Chondrocyte (in vitro differentiated cells): ENCODE results near the gene CD302. TPM values are rescaled to one million over a fixed set of nuclear protein-coding genes. Genes with fewer than 3 reads are reported as not detected.

Experiments
- DNase-seq: peaks from one replicate; pipeline ENCODE4 v3.0.0; 2021; ENCODE audit warnings: mixed read lengths, low spot score
- H3K27ac Mint-ChIP-seq: one replicate; pipeline ENCODE4 v1.8.0; 2021; ENCODE audit warnings: mild to moderate bottlenecking, moderate library complexity, mixed read lengths; ENCODE audit not compliant: unreplicated experiment
- H3K27me3 Mint-ChIP-seq: 2 replicates; pipeline ENCODE4 v1.8.0; 2021; ENCODE audit warnings: low read depth, mixed read lengths
- H3K36me3 Mint-ChIP-seq: 2 replicates; pipeline ENCODE4 v1.8.0; 2021; ENCODE audit warnings: low read depth, mixed read lengths
- H3K4me1 Mint-ChIP-seq: 2 replicates; pipeline ENCODE4 v1.8.0; 2021; ENCODE audit warnings: low read depth, mild to moderate bottlenecking, mixed read lengths
- H3K4me3 Mint-ChIP-seq: one replicate; pipeline ENCODE4 v1.8.0; 2021; ENCODE audit warnings: mild to moderate bottlenecking, moderate library complexity, mixed read lengths; ENCODE audit not compliant: unreplicated experiment
- H3K9me3 Mint-ChIP-seq: 2 replicates; pipeline ENCODE4 v1.8.0; 2021; ENCODE audit warnings: low read depth, mixed read lengths
- total RNA-seq: library from RNA; stranded (reverse); gene quantifications from 3 replicates; pipeline ENCODE4 v1.2.1, GENCODE V29; 2021
- TF ChIP-seq, protein P1 (sequence below): fragments of 200-600 bp; sonication (generic); IDR thresholded peaks from 2 replicates; pipeline ENCODE4 v1.5.0; 2021; ENCODE audit warnings: antibody characterized with exemption, mild to moderate bottlenecking, moderate library complexity

Gene CD302
- total RNA-seq, 1 donor from 2014 or later = 6.4 TPM

DNA sequence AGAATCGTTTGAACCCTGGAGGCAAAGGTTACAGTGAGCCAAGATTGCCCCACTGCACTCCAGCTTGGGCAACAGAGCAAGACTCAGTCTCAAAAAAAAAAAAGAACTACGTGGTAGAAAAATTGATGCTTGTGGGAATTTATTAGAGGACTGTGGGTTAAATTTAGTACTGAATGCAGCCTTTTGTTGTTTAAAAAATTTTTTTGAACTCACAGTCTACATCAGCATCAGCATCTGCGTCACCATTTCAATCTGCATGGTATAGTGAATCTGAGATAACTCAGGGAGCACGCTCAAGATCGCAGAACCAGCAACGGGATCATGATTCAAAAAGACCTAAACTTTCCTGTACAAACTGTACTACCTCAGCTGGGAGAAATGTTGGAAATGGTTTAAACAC lies 55.2 kb downstream of the CD302 start:
- H3K4me3 Mint-ChIP-seq = no peak overlapping the region

DNA sequence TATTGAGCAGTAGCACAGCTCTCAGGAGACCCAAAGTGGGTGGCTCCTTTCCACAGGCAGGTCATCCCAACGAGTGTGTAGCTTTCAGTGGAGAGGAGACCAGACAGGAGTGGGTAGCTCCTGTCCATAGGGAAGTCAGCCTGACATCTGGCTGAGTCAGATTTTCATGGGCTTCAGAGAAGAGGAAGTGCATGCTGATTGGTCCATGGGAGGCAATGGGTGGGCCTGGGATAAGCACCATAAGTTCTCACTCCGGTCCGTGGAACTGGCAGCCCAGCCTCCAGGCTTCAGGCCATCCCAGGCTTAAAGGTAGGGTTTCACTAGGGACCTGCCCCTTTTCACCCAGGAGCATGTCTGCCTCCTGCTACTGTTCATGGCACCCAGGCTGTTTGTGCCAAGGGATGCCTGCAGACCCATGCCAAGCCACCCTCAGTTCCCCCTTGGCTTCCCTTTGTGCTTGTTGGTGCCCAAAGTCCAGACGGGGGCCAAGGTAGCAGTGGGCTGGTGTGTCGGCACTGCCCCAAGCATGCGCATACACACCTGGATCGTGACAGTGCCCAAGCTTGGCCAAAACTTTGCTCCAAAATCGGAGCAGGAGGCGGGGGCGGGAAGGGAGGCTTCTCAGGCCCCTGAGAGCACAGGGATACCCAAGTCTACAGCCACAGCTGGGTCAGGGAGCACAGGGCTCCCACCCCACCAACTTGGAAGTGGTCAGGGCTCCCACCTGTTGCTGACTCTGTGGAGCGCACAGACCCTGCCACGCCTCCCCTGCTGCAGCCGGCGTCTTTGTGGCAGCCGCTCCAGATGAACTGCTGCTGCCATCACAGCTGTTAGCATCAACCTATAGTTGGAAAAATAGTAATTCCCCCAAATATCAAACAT lies 59.3 kb downstream of the CD302 start:
- Mint-ChIP-seq H3K27ac (no peak overlapping the region), H3K36me3 (peaks cover 22% of the 10 kb centered on the region), H3K4me3 (no peak overlapping the region), H3K9me3 (no peaks in the 10 kb centered on the region), H3K4me1 (peaks cover 22% of the 10 kb centered on the region), H3K27me3 (no peaks in the 10 kb centered on the region)
- TF ChIP-seq, protein P1, sequence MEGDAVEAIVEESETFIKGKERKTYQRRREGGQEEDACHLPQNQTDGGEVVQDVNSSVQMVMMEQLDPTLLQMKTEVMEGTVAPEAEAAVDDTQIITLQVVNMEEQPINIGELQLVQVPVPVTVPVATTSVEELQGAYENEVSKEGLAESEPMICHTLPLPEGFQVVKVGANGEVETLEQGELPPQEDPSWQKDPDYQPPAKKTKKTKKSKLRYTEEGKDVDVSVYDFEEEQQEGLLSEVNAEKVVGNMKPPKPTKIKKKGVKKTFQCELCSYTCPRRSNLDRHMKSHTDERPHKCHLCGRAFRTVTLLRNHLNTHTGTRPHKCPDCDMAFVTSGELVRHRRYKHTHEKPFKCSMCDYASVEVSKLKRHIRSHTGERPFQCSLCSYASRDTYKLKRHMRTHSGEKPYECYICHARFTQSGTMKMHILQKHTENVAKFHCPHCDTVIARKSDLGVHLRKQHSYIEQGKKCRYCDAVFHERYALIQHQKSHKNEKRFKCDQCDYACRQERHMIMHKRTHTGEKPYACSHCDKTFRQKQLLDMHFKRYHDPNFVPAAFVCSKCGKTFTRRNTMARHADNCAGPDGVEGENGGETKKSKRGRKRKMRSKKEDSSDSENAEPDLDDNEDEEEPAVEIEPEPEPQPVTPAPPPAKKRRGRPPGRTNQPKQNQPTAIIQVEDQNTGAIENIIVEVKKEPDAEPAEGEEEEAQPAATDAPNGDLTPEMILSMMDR = no peak
- no peak for DNase-seq

More for the DNA sequence above, 55.2 kb downstream of the CD302 start:
- Mint-ChIP-seq H3K4me1 (peaks cover 30% of the 10 kb centered on the region), H3K36me3 (peaks cover 19% of the 10 kb centered on the region), H3K9me3 (no peaks in the 10 kb centered on the region), H3K27me3 (no peaks in the 10 kb centered on the region), H3K27ac (no peak overlapping the region)
- DNase-seq = no peak
- TF ChIP-seq, protein P1 = no peak

DNA sequence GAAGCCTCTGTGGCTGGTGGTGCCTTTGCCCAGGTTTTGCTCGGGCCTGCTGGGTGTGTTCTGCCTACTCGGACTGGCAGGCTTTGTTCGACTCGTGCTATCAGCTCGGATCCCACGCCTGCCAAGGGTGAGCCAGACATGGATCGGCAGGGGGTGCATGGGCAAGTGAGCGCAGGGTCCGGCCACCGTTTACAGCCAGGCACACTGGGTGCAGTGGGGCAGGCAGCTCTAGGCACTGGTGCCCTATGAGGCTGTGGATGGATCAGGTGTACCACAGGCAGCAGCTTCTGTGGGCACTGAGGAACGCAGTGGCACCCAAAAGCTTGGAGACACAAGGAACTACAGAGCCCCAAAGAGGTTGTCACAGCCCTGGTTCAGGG lies 60.1 kb downstream of the CD302 start:
- H3K27ac Mint-ChIP-seq = peak overlapping the region; percentile 12
- H3K4me1 Mint-ChIP-seq = peaks cover 18% of the 10 kb centered on the region
- H3K36me3 Mint-ChIP-seq = peaks cover 21% of the 10 kb centered on the region
- TF ChIP-seq, protein P1 = no peak
- DNase-seq = no peak
- H3K9me3 Mint-ChIP-seq = no peaks in the 10 kb centered on the region
- no peak overlapping the region for H3K4me3 Mint-ChIP-seq
- H3K27me3 Mint-ChIP-seq = no peaks in the 10 kb centered on the region

DNA sequence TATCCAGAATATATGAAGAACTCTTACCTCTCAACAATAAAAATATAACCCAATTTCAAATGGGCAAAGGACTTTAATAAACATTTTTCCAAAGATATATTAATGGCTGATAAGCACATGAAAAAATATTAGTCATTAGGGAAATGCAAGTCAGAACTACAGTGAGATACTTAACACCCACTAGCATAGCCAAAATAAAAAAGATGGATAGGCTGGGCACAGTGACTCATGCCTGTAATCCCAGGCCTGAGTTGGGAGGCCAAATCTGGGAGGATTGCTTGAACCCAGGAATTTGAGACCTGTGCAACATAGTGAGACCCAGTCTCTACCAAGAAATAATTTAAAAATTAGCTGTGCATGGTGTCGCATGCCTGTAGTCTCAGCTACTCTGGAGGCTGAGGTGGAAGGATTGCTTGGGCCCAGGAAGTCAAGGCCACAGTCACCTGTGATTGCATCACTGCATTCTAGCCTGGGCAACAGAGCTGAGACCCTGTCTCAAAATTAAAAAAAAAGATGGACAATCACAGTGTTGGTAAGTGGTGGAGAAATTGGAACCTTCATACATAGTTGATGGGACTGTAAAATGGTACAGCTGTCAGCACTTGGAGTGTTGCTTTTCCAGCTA lies 60.6 kb downstream of the CD302 start:
- peaks cover 21% of the 10 kb centered on the region for H3K36me3 Mint-ChIP-seq
- no peak overlapping the region for H3K4me3 Mint-ChIP-seq
- TF ChIP-seq, protein P1 = no peak
- no peaks in the 10 kb centered on the region for H3K27me3 Mint-ChIP-seq
- peak overlapping the region; percentile 24 for H3K27ac Mint-ChIP-seq
- H3K4me1 Mint-ChIP-seq = peaks cover 17% of the 10 kb centered on the region
- DNase-seq = no peak
- H3K9me3 Mint-ChIP-seq = no peaks in the 10 kb centered on the region

DNA sequence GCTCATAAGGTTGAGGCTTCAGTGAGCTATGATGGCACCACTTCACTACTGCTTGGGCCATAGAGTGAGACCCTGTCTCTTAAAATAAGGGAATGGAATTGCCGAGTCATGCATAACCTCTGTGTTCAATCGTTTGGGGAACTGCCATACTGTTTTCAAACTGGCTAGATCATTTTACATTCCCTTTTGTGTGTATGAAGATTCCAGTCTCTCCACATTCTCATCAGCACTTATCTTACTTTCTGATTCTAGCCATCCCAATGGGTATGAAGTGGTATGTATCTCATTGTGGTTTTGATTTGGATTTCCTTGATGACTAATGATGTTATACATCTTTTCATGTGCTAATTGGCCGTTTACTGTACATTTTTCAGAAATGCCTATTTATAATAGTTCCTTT lies 62.0 kb downstream of the CD302 start:
- Mint-ChIP-seq H3K27me3 (no peaks in the 10 kb centered on the region), H3K4me3 (no peak overlapping the region), H3K36me3 (peaks cover 22% of the 10 kb centered on the region), H3K27ac (no peak overlapping the region), H3K4me1 (peaks cover 13% of the 10 kb centered on the region), H3K9me3 (no peaks in the 10 kb centered on the region)
- DNase-seq = no peak
- TF ChIP-seq, protein P1 = no peak
